ENCODE results near the gene NONO.
"Not testable (repeated sequence)": the region's sequence is repeated elsewhere in the genome, so short reads cannot be mapped to it uniquely, and the experiment has no call there.

NONO gene

DNA sequence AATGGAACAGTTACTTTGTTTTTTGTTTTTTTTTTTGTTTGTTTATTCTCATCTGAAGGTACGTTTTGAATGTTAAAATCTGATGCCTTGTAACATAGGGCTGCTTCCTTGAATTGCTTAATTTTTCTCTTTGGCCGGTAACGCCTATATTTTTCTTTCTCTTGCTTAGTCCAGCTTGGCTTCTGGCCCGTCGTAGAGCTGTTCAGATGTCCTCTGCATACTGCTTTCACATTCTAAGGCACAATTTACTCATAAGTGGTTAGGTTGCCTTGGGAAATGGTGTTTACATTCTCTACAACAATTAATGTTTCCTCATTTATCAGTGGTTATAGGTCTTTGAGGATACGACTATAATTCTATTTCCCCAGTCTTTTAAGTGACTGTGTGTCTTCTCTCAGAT, 7.9 kb downstream of the NONO start:
- DNase-seq (ENCODE audit: low spot score) = no peak

DNA sequence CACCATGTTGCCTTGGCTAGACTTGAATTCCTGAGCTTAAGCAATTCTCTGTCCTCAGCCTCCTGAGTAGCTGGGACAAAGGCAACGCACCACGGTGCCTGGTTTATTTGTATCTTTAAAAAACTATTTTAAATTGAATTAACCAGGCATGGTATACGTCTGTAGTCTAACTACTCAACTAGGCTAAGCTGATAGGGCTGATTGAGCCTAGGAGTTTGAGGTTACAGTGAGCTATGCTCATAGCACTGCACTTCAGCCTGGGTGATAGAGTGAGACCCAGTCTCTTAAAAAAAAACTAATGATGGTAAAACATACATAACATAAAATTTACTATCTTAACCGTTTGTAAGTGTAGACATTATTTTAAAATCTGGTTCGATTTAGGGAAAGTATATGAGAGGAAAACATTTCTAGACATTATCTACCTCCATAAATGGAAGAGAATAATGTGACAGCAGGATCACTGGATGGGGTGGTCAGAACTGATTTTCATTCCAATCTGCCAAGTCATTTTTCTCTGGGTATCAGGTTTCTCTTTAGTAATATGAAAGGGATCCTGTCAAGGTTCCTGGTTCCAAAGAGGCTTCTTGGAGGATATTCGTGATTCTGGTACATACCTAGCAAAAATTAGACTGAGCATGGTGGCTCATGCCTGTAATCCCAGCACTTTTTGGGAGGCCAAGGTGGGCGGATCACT, 9.4 kb downstream of the NONO start:
- DNase-seq (ENCODE audit: low spot score) = no peak

DNA sequence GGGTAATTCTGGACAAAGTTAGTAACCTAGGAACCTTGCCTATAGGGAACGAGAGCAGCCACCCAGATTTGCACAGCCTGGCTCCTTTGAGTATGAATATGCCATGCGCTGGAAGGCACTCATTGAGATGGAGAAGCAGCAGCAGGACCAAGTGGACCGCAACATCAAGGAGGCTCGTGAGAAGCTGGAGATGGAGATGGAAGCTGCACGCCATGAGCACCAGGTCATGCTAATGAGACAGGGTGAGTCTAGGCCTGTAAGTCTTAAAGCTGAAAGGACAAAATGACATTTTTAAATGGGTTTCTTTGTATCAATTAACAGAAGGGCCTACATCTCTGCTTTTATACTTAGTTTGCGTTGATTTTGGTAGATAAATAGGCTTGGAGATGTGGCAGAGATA, 13.4 kb downstream of the NONO start:
- no peak for DNase-seq (ENCODE audit: low spot score)

- DNase-seq (ENCODE audit: low spot score) = no peak
Measured at GRCh38 chrX:71298119-71298518, 14.7 kb downstream of the NONO start.

DNA sequence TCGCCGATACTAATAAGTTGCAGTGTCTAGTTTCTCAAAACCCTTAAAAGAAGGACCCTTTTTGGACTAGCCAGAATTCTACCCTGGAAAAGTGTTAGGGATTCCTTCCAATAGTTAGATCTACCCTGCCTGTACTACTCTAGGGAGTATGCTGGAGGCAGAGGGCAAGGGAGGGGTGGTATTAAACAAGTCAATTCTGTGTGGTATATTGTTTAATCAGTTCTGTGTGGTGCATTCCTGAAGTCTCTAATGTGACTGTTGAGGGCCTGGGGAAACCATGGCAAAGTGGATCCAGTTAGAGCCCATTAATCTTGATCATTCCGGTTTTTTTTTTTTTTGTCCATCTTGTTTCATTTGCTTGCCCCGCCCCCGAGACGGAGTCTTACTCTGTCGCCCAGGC, 16.6 kb downstream of the NONO start:
- not testable (repeated sequence) for DNase-seq (ENCODE audit: low spot score)

DNA sequence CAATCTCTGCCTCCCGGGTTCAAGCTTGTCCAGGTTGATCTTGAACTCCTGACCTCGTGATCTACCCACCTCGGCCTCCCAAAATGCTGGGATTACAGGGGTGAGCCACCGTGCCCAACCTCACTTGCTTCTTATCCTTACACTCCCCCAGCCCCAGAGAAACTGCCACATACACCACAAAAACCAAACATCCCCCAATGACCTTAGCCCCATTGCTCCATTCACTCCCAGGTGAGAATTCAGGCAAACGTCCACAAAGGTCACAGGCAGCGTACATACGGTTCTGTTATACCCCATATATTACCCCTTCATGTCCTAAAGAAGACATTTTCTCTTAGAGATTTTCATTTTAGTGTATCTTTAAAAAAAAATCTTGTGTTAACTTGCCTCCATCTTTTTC, 17.1 kb downstream of the NONO start:
- not testable (repeated sequence) for DNase-seq (ENCODE audit: low spot score)

GRCh38 chrX:71301195-71301924, 17.9 kb downstream of the NONO start, which contains the start of gene ITGB1BP2:
Gene ITGB1BP2 (plus strand): TSS chrX:71301750. CDS start chrX:71301807, 57 bp downstream.
- DNase-seq (ENCODE audit: low spot score) = no peak

DNA sequence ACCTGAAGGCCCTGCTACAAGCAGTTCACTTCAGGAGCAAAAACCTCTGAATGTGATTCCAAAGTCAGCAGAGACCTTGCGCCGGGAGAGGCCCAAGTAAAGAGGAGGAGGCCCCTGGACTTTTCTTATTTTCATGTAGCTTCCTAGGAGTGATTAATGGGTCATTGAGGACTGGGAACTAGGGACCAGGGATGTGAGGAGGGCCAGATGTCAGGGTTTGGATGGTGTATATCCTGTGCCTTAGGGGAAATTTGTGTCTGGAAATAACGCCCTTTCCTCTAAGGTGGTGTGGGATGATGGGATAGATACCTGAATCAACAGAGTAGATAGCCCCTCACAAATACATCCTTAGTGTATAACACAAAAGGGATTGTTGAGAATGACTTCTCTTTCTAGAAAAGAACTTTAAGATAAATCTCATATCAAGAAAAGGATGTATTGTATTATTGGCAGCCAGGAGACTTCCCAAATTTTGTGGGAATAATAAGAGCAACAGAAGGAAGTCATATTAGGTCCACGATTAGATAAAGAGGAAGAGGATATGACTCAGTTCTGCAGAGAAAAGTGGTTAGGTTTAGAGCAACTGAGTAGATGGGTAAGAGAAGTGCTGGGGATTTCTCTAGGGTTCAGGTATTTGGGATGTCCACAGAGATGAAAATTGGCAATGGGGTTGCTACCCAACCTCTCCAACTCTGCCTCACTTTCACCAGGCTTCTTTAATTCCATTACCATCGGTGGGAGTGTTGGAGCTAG, 19.2 kb downstream of the NONO start:
- DNase-seq (ENCODE audit: low spot score) = no peak

GRCh38 chrX:71304561-71304960, 21.1 kb downstream of the NONO start:
- no peak for DNase-seq (ENCODE audit: low spot score)

DNA sequence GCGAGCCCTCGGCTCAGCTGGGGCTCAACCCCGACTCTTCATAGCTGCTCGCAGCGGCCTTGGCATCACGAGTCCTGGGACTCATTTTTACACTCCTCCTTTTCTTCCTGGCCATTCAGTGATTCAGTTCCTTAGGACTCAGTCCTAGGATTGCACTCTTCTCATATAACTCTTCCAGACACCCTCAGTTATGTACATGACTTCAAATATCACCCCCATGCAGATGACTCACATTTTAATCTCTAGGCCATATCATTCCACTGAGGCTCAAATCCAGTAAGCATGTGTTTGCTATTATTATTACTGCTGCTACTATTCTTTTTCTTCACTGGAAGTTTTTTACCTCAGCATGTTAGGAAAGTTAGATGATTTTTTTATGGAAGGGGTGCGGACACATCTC, 32.5 kb downstream of the NONO start:
- DNase-seq (ENCODE audit: low spot score) = no peak

DNA sequence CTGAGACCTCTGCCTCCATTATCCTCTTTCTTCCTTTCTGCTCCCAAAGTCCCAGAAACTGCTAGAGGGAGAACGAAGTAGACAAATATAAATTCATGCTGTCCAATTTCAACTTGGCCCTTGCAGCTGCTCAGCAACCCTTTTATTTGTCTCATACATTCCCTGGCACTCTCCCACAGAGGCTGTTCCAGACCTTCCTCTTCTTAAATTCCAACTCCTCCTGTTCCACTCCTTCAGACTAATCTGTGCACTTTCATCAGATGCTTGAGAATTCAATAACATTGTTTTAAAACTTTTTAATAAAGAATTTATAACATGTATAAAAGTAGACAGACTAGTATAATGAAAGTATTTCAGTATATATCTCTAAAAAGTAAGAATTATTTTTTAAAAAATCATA, 33.5 kb downstream of the NONO start:
- not testable (repeated sequence) for DNase-seq (ENCODE audit: low spot score)

DNA sequence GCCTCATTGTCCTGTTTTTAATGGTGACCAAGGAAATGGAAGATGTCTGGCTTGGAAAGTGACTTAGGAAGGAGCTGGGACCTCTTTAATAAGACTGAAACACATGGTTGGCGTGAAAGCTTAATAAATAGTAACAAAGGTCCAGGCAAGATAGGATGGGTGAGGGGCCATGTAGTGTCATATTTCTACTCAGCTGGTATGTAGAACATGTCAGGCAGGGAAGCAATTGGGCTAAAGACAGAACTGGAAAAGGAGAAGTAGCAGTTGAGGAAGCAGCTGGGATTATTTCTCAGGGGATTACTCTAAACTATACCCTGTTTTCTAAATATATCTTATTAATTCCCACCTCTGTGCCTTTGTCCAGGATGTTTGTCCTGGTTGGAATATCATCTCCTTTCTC, 36.7 kb downstream of the NONO start:
- DNase-seq (ENCODE audit: low spot score) = no peak

- no peak for DNase-seq (ENCODE audit: low spot score)
Measured at GRCh38 chrX:71321731-71322130, 38.3 kb downstream of the NONO start.

DNA sequence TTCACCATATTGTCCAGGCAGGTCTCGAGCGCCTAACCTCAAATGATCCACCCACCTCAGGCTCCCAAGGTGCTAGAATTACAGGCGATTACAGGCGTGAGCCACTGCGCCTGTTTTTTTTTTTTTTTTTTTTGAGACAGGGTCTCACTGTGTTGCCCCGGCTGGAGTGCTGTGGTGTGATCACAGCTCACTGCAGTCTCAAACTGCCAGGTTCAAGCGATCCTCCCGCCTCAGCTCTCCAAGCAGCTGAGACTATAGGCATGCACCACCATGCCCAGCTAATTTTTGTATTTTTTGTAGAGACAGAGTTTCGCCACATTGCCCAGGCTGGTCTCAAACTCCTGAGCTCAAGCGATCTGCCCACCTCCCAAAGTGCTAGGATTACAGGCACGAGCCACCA, 41.0 kb downstream of the NONO start:
- DNase-seq (ENCODE audit: low spot score) = not testable (repeated sequence)

DNA sequence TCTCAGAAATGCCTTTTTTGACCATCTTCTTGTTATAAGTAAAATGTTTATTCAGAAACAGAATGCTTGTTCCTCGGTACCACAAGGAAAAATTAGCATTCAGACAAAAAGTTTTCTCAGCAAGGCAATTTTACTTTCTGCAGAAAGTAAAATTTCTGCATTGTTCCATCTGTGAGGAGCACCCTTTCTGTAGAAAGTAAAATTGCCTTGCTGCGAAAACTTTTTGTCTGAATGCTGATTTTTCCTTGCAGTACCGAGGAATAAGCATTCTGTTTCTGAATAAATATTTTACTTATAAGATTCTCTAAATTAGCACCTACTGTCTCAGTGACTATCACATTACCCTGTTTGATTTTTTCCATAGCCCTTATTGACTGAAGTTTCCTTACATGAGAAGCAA, 43.0 kb downstream of the NONO start:
- no peak for DNase-seq (ENCODE audit: low spot score)

GRCh38 chrX:71349151-71349665, 65.8 kb downstream of the NONO start:
- not testable (repeated sequence) for DNase-seq (ENCODE audit: low spot score)

DNA sequence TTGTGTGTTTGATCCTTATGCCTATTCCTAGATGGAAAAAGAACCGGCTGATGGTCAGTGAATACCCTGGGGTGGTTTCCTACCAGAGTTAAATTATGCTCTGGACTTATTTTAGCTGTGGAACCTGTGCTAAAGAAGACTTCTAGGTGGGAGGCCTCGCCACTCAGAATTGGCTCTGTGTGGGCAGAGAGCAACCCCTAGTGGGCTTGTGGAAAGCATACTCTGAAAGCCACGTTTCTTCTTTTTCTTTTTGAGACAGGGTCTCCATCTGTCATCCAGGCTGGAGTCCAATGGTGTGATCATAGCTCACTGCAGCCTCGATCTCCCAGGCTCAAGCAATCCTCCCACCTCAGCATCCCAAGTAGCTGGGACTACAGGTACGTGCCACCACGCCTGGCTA, 66.4 kb downstream of the NONO start:
- not testable (repeated sequence) for DNase-seq (ENCODE audit: low spot score)
